Sigmoid colon (tissue), 7 donors: ENCODE measurements around the gene SPANXN3. TPM values are rescaled to one million over a fixed set of nuclear protein-coding genes. Genes with fewer than 3 reads are reported as not detected.

Experiments used
- DNase-seq: peaks from one replicate; pipeline ENCODE4 v3.0.0-alpha.2; 2019
- H3K27ac ChIP-seq, 4 donors: fragments of 200-600 bp; sonication (generic); one replicate each; pipeline ENCODE4 v1.5.1; 2016 to 2019; ENCODE audit warnings: mild to moderate bottlenecking in 1 of 4
- H3K27me3 ChIP-seq, 3 donors: fragments of 200-600 bp; sonication (generic); one replicate each; pipeline ENCODE4 v1.5.1; 2019; ENCODE audit warnings: mild to moderate bottlenecking in 1 of 3
- H3K36me3 ChIP-seq, 4 donors: fragments of 200-600 bp; sonication (generic); one replicate each; pipeline ENCODE4 v1.5.1; 2016 to 2019
- H3K4me1 ChIP-seq, 4 donors: fragments of 200-600 bp; sonication (generic); one replicate each; pipeline ENCODE4 v1.5.1; 2017 to 2019
- H3K4me3 ChIP-seq, 4 donors: fragments of 200-600 bp; sonication (generic); one replicate each; pipeline ENCODE4 v1.5.1; 2017 to 2019; ENCODE audit warnings: mild to moderate bottlenecking in 2 of 4, moderate library complexity in 1 of 4
- H3K9me3 ChIP-seq, 4 donors: fragments of 200-600 bp in 3 of 4; sonication (generic) in 3 of 4; one replicate each; pipeline versions ENCODE4 v1.5.1 to v1.6.1; 2013 to 2019
- CTCF ChIP-seq, 4 experiments: fragments of 450-650 bp in 3 of 4; fragments of 200-600 bp in 1 of 4; IDR thresholded peaks; one replicate each; pipeline ENCODE4 v1.5.1; 2016 to 2019; ENCODE audit warnings: antibody characterized with exemption in 4 of 4, mild to moderate bottlenecking in 3 of 4, moderate library complexity in 2 of 4
- EP300 ChIP-seq, 4 donors: sonication (generic); formaldehyde crosslinking; IDR thresholded peaks; one replicate each; pipeline ENCODE4 v1.6.1; 2017; ENCODE audit warnings: antibody characterized with exemption in 4 of 4
- POLR2A ChIP-seq, 2 donors: fragments of 450-650 bp; IDR thresholded peaks; one replicate each; pipeline ENCODE4 v1.6.1; 2016; ENCODE audit warnings: antibody characterized with exemption in 2 of 2, mild to moderate bottlenecking in 2 of 2, moderate library complexity in 2 of 2
- POLR2AphosphoS5 ChIP-seq, 4 donors: sonication (generic); formaldehyde crosslinking; IDR thresholded peaks; one replicate each; pipeline ENCODE4 v1.6.1; 2017; ENCODE audit warnings: antibody characterized with exemption in 4 of 4
- WGBS, 2 donors: extraction: QIAGEN DNeasy Blood & Tissue Kit; methylation state at CpG; one replicate each; pipeline ENCODE4 v1.1.7; 2013; 5-methylcytosine and 5-hydroxymethylcytosine counted together
- intact Hi-C: fragments of 100-400 bp; cut with DNase I; formaldehyde crosslinking; loops from one replicate; pipeline ENCODE4 v1.15.1; 2023
- polyA plus RNA-seq, 3 donors: library from polyadenylated mRNA; stranded (reverse); fragments of 200-250 nt; gene quantifications; one replicate each; pipeline ENCODE4 v1.2.3, GENCODE V29; 2013
- total RNA-seq, 4 donors: library from RNA; depleted of rRNA; stranded (reverse); fragments of >200 nt; gene quantifications; one replicate each; pipeline ENCODE4 v1.1.0, GENCODE V29; 2016
- donor health status: healthy with polysubstance abuse.
- donor health status: Bipolar disorder and iron deficiency.
- donor health status: healthy.

Gene SPANXN3
- total and polyA plus RNA-seq, 7 donors: not detected

DNA sequence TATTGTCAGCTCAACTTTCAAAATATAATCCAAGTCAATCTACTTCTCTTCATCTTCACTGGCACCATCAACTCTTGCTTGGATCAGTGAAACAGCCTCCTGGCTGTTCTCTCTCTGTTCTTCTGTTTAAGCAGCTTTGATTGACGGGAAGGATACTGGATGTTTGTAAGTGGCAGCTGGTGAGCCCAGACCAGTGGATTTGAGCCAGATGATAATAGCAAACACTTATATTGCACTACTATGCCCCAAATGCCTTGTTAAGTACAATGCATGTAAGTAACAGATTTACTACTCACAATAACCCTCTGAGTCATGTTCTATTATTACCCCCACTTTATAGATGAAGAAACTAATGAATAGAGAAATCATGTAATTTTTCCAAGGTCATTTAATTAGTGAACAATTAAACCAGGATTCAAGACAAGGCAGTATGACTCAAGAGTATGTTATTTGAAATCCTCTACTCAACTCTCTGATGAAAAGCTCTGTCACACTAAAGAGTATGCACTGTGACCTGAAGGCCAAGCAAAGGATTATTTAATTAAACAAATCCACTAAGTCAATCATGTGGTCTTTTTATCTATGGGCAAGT lies 44.8 kb downstream of the SPANXN3 start:
- Histone ChIP-seq H3K4me1 (no peaks in the 10 kb centered on the region), H3K27ac (no peak overlapping the region), H3K9me3 (no peaks in the 10 kb centered on the region), H3K27me3 (no peaks in the 10 kb centered on the region), H3K4me3 (no peak overlapping the region), H3K36me3 (no peaks in the 10 kb centered on the region)
- WGBS, 2 donors: 12 to 53% methylated on average over 1 of the region's 1 CpG
- TF ChIP-seq POLR2AphosphoS5 (IDR thresholded peaks at IDR 0.05) (no peak), EP300 (IDR thresholded peaks at IDR 0.05) (no peak), POLR2A (IDR thresholded peaks at IDR 0.05) (no peak), CTCF (IDR thresholded peaks at IDR 0.05) (no peak)
- no peak for DNase-seq
- intact Hi-C loops: no loop called here

- TF ChIP-seq POLR2A (IDR thresholded peaks at IDR 0.05) (no peak), CTCF (IDR thresholded peaks at IDR 0.05) (no peak), EP300 (IDR thresholded peaks at IDR 0.05) (no peak), POLR2AphosphoS5 (IDR thresholded peaks at IDR 0.05) (no peak)
- Histone ChIP-seq H3K27ac (no peak overlapping the region), H3K4me1 (no peaks in the 10 kb centered on the region), H3K36me3 (no peaks in the 10 kb centered on the region), H3K27me3 (no peaks in the 10 kb centered on the region), H3K9me3 (no peaks in the 10 kb centered on the region), H3K4me3 (no peak overlapping the region)
- no peak for DNase-seq
- intact Hi-C loops: no loop called here
- 9 to 58% methylated on average over 1 of the region's 1 CpG for WGBS, 2 donors
Measured at GRCh38 chrX:143466130-143466529, 51.1 kb downstream of the SPANXN3 start.

DNA sequence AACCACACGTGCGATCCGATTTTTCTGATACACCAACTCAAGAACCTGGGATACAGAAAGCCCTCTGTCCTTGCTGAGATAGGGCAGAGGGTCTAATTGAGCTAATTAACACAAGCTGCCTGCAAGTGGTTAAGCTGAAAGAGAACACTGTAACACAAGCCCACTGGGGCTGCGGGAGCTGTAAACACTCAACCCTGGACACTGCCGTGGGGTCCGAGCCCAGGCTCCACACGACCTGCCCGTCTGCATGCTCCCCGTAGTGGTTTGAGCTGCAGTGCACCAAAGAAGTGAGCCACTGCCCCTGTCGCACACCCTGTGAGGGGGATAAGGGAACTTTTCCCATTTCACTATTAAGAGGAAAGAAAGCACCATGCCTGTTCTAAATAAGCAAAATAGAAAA lies 54.6 kb downstream of the SPANXN3 start:
- H3K36me3 ChIP-seq: no peaks in the 10 kb centered on the region
- H3K27me3 ChIP-seq: no peaks in the 10 kb centered on the region
- no peaks in the 10 kb centered on the region for H3K4me1 ChIP-seq
- H3K4me3 ChIP-seq: no peak overlapping the region
- intact Hi-C loops: no loop called here
- H3K9me3 ChIP-seq: no peaks in the 10 kb centered on the region
- WGBS, 2 donors: 78 to 85% methylated on average over 10 of the region's 10 CpGs
- H3K27ac ChIP-seq: no peak overlapping the region
- TF ChIP-seq CTCF (IDR thresholded peaks at IDR 0.05) (no peak), POLR2A (IDR thresholded peaks at IDR 0.05) (no peak), EP300 (IDR thresholded peaks at IDR 0.05) (no peak), POLR2AphosphoS5 (IDR thresholded peaks at IDR 0.05) (no peak)
- no peak for DNase-seq

GRCh38 chrX:143461606-143462005 lies 55.7 kb downstream of the SPANXN3 start:
- TF ChIP-seq EP300 (IDR thresholded peaks at IDR 0.05) (no peak), POLR2A (IDR thresholded peaks at IDR 0.05) (no peak), POLR2AphosphoS5 (IDR thresholded peaks at IDR 0.05) (no peak), CTCF (IDR thresholded peaks at IDR 0.05) (no peak)

More at GRCh38 chrX:143461606-143462005, 55.7 kb downstream of the SPANXN3 start:
- Histone ChIP-seq H3K4me1 (no peaks in the 10 kb centered on the region), H3K9me3 (no peaks in the 10 kb centered on the region), H3K36me3 (no peaks in the 10 kb centered on the region), H3K27me3 (no peaks in the 10 kb centered on the region), H3K27ac (no peak overlapping the region), H3K4me3 (no peak overlapping the region)
- intact Hi-C loops: no loop called here
- no peak for DNase-seq
- 60 to 81% methylated on average over 3 of the region's 3 CpGs for WGBS, 2 donors

Other genes starting within 250 kb of the SPANXN3 start
- gene SLITRK4, start 118.6 kb upstream of the SPANXN3 start, total RNA-seq: 1 to 10 TPM; 1.2 to 2.5 (median 2.0) TPM
- gene SLITRK4, start 118.6 kb upstream of the SPANXN3 start, polyA plus RNA-seq: under 1 TPM in 2 of 3 donors, not detected in 1; 0.15 to 0.60 TPM
- not detected for gene SPANXN2, start 203.3 kb upstream of the SPANXN3 start, total RNA-seq
- gene SPANXN2, start 203.3 kb upstream of the SPANXN3 start, polyA plus RNA-seq: not detected